ENCODE results near the gene RNU4-1.

DNA sequence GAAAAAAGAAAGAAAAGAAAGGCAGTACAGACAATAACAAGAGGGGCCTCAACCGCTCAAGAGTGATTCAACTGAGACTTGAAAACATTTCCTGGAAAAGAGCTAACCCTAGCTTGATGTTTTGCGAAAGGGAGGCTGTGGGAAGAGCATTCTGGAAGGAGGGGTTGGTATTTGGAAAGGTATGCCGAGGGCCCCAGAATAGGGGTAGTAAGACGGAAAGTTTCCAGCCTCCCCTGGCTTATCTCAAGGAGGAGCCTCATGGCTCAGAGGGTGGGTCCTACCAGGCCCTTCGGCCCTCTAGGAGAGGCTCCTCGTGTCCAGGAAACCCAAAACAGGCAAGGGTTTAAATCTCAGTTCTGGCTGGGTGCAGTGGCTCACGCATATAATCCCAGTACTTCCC is 9.7 kb downstream of the RNU4-1 start:
- TF ChIP-seq, protein P1, sequence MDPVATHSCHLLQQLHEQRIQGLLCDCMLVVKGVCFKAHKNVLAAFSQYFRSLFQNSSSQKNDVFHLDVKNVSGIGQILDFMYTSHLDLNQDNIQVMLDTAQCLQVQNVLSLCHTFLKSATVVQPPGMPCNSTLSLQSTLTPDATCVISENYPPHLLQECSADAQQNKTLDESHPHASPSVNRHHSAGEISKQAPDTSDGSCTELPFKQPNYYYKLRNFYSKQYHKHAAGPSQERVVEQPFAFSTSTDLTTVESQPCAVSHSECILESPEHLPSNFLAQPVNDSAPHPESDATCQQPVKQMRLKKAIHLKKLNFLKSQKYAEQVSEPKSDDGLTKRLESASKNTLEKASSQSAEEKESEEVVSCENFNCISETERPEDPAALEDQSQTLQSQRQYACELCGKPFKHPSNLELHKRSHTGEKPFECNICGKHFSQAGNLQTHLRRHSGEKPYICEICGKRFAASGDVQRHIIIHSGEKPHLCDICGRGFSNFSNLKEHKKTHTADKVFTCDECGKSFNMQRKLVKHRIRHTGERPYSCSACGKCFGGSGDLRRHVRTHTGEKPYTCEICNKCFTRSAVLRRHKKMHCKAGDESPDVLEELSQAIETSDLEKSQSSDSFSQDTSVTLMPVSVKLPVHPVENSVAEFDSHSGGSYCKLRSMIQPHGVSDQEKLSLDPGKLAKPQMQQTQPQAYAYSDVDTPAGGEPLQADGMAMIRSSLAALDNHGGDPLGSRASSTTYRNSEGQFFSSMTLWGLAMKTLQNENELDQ (tag by site-specific recombination; IDR thresholded peaks at IDR 0.05; ENCODE audit: low read depth) = no peak
- TF ChIP-seq ZNF292 (tag by site-specific recombination; IDR thresholded peaks at IDR 0.05; ENCODE audit: borderline replicate concordance, low read depth) = no peak
- no peak for TF ChIP-seq ZNF626 (tag by site-specific recombination; IDR thresholded peaks at IDR 0.05)
- no peak for TF ChIP-seq CTCF (tag by site-specific recombination; IDR thresholded peaks at IDR 0.05)
- TF ChIP-seq ZNF114 (tag by site-specific recombination; IDR thresholded peaks at IDR 0.05) = no peak
- TF ChIP-seq REPIN1 (tag by site-specific recombination; IDR thresholded peaks at IDR 0.05; ENCODE audit: low read depth) = no peak
- no peak for TF ChIP-seq FEZF1 (tag by site-specific recombination; IDR thresholded peaks at IDR 0.05)
- TF ChIP-seq, protein P2, sequence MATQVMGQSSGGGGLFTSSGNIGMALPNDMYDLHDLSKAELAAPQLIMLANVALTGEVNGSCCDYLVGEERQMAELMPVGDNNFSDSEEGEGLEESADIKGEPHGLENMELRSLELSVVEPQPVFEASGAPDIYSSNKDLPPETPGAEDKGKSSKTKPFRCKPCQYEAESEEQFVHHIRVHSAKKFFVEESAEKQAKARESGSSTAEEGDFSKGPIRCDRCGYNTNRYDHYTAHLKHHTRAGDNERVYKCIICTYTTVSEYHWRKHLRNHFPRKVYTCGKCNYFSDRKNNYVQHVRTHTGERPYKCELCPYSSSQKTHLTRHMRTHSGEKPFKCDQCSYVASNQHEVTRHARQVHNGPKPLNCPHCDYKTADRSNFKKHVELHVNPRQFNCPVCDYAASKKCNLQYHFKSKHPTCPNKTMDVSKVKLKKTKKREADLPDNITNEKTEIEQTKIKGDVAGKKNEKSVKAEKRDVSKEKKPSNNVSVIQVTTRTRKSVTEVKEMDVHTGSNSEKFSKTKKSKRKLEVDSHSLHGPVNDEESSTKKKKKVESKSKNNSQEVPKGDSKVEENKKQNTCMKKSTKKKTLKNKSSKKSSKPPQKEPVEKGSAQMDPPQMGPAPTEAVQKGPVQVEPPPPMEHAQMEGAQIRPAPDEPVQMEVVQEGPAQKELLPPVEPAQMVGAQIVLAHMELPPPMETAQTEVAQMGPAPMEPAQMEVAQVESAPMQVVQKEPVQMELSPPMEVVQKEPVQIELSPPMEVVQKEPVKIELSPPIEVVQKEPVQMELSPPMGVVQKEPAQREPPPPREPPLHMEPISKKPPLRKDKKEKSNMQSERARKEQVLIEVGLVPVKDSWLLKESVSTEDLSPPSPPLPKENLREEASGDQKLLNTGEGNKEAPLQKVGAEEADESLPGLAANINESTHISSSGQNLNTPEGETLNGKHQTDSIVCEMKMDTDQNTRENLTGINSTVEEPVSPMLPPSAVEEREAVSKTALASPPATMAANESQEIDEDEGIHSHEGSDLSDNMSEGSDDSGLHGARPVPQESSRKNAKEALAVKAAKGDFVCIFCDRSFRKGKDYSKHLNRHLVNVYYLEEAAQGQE (tag by site-specific recombination; IDR thresholded peaks at IDR 0.05) = no peak
- TF ChIP-seq, protein P3, sequence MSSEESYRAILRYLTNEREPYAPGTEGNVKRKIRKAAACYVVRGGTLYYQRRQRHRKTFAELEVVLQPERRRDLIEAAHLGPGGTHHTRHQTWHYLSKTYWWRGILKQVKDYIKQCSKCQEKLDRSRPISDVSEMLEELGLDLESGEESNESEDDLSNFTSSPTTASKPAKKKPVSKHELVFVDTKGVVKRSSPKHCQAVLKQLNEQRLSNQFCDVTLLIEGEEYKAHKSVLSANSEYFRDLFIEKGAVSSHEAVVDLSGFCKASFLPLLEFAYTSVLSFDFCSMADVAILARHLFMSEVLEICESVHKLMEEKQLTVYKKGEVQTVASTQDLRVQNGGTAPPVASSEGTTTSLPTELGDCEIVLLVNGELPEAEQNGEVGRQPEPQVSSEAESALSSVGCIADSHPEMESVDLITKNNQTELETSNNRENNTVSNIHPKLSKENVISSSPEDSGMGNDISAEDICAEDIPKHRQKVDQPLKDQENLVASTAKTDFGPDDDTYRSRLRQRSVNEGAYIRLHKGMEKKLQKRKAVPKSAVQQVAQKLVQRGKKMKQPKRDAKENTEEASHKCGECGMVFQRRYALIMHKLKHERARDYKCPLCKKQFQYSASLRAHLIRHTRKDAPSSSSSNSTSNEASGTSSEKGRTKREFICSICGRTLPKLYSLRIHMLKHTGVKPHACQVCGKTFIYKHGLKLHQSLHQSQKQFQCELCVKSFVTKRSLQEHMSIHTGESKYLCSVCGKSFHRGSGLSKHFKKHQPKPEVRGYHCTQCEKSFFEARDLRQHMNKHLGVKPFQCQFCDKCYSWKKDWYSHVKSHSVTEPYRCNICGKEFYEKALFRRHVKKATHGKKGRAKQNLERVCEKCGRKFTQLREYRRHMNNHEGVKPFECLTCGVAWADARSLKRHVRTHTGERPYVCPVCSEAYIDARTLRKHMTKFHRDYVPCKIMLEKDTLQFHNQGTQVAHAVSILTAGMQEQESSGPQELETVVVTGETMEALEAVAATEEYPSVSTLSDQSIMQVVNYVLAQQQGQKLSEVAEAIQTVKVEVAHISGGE (tag by site-specific recombination; conservative IDR thresholded peaks at IDR 0.05; ENCODE audit: low read depth) = no peak
